NB4 (cell line): Measurements from ENCODE around the gene EEF2KMT.

ENCODE experiments used
- CTCF ChIP-seq: IDR thresholded peaks from one replicate; pipeline ENCODE4 v1.5.1; 2012; ENCODE audit warnings: low read depth, low read length
- MAX ChIP-seq: IDR thresholded peaks from 2 replicates; pipeline ENCODE4 v1.6.1; 2011; ENCODE audit warnings: low read depth, low read length
- MYC ChIP-seq: IDR thresholded peaks from 2 replicates; pipeline ENCODE4 v1.6.1; 2011; ENCODE audit warnings: low read depth, low read length
- POLR2A ChIP-seq: IDR thresholded peaks from 2 replicates; pipeline ENCODE4 v1.6.1; 2011; ENCODE audit warnings: mild to moderate bottlenecking; ENCODE audit not compliant: insufficient read length; ENCODE audit errors: extremely low read depth

- no peak for TF ChIP-seq CTCF
- no peak for TF ChIP-seq POLR2A
- no peak for TF ChIP-seq MAX
- TF ChIP-seq MYC, result no peak
Measured at GRCh38 chr16:5062790-5063765, 34.5 kb downstream of the EEF2KMT start.
